HepG2 (cell line): Measurements from ENCODE around the gene COL9A2. TPM values are rescaled to one million over a fixed set of nuclear protein-coding genes. Genes with fewer than 3 reads are reported as not detected.

Source experiments
- ADNP ChIP-seq: sonication (generic); formaldehyde crosslinking; IDR thresholded peaks from 2 replicates; pipeline ENCODE4 v1.4.0; 2020; ENCODE audit warnings: missing genetic modification reagents
- ARID5B ChIP-seq: IDR thresholded peaks from 2 replicates; pipeline ENCODE4 v1.4.0; 2020; ENCODE audit warnings: mild to moderate bottlenecking, missing genetic modification reagents
- ATF7 ChIP-seq, 2 experiments: fragments of 450-650 bp in 1 of 2; sonication (generic) in 1 of 2; formaldehyde crosslinking in 1 of 2; IDR thresholded peaks; 2 replicates each; pipeline versions ENCODE4 v1.4.0 to v1.6.1; 2016 to 2020; ENCODE audit warnings: antibody characterized with exemption in 1 of 2, mild to moderate bottlenecking in 1 of 2, missing genetic modification reagents in 1 of 2
- CHCHD3 ChIP-seq: sonication (generic); formaldehyde crosslinking; IDR thresholded peaks from 2 replicates; pipeline ENCODE4 v1.8.0; 2022; ENCODE audit warnings: mild to moderate bottlenecking, missing genetic modification reagents, moderate library complexity
- KLF6 ChIP-seq: IDR thresholded peaks from 2 replicates; pipeline ENCODE4 v1.8.0; 2016; ENCODE audit warnings: missing biosample characterization, missing genetic modification reagents
- MXI1 ChIP-seq: IDR thresholded peaks from 3 replicates; pipeline ENCODE4 v1.6.1; 2012; ENCODE audit warnings: low read depth, low read length, inconsistent platforms, borderline replicate concordance
- MYPOP ChIP-seq: sonication (generic); formaldehyde crosslinking; IDR thresholded peaks from 2 replicates; pipeline ENCODE4 v1.8.1; 2023; ENCODE audit warnings: mild to moderate bottlenecking, moderate library complexity, missing genetic modification reagents
- NR0B2 ChIP-seq: sonication (generic); formaldehyde crosslinking; IDR thresholded peaks from 2 replicates; pipeline ENCODE4 v1.4.0; 2020; ENCODE audit warnings: mild to moderate bottlenecking, missing genetic modification reagents
- RXRA ChIP-seq: sonication (generic); formaldehyde crosslinking; IDR thresholded peaks from 2 replicates; pipeline ENCODE4 v1.5.1; 2020; ENCODE audit warnings: missing genetic modification reagents
- SKI ChIP-seq: fragments of 450-650 bp; IDR thresholded peaks from one replicate; pipeline ENCODE4 v1.6.1; 2018; ENCODE audit warnings: mild to moderate bottlenecking; ENCODE audit not compliant: partially characterized antibody
- THAP11 ChIP-seq: IDR thresholded peaks from 2 replicates; pipeline ENCODE4 v1.6.1; 2016; ENCODE audit warnings: missing biosample characterization, missing genetic modification reagents
- THAP7 ChIP-seq: sonication (generic); formaldehyde crosslinking; IDR thresholded peaks from 2 replicates; pipeline ENCODE4 v1.8.1; 2023; ENCODE audit warnings: mild to moderate bottlenecking, missing genetic modification reagents
- ZFAT ChIP-seq: sonication (generic); formaldehyde crosslinking; conservative IDR thresholded peaks from 2 replicates; pipeline ENCODE4 v1.8.1; 2023; ENCODE audit warnings: missing genetic modification reagents, inconsistent platforms
- ZNF331 ChIP-seq: sonication (generic); formaldehyde crosslinking; IDR thresholded peaks from 2 replicates; pipeline ENCODE4 v1.4.0; 2020; ENCODE audit warnings: missing genetic modification reagents
- ZNF451 ChIP-seq: sonication (generic); formaldehyde crosslinking; IDR thresholded peaks from 2 replicates; pipeline ENCODE4 v1.5.0; 2020; ENCODE audit warnings: mild to moderate bottlenecking, missing genetic modification reagents
- ZNF543 ChIP-seq: sonication (generic); formaldehyde crosslinking; IDR thresholded peaks from 2 replicates; pipeline ENCODE4 v1.4.0; 2020; ENCODE audit warnings: mild to moderate bottlenecking, missing genetic modification reagents
- ZNF598 ChIP-seq: sonication (generic); formaldehyde crosslinking; IDR thresholded peaks from 2 replicates; pipeline ENCODE4 v1.5.1; 2020; ENCODE audit warnings: mild to moderate bottlenecking, missing genetic modification reagents, borderline replicate concordance
- ZNF749 ChIP-seq: sonication (generic); formaldehyde crosslinking; IDR thresholded peaks from 2 replicates; pipeline ENCODE4 v1.8.0; 2022; ENCODE audit warnings: mild to moderate bottlenecking, missing genetic modification reagents, moderate library complexity, borderline replicate concordance
- ZNF770 ChIP-seq: sonication (generic); formaldehyde crosslinking; IDR thresholded peaks from 2 replicates; pipeline ENCODE4 v1.5.0; 2020; ENCODE audit warnings: mild to moderate bottlenecking, missing genetic modification reagents
- ZNF777 ChIP-seq: sonication (generic); formaldehyde crosslinking; IDR thresholded peaks from 2 replicates; pipeline ENCODE4 v1.4.0; 2020; ENCODE audit warnings: missing genetic modification reagents
- polyA plus RNA-seq, 8 experiments: library from polyadenylated mRNA; depleted of rRNA in 3 of 8; stranded (reverse) in 7 of 8; unstranded in 1 of 8; fragments of >200 nt; fragmentation: Illumina TruSeq in 4 of 8; extraction: Trizol in 4 of 8; gene quantifications; 2 replicates each; pipeline versions ENCODE4 v1.2.1 to v1.2.3, GENCODE V29; 2011 to 2016; ENCODE audit warnings: low read depth in 4 of 8, missing spikeins in 1 of 8, mixed read lengths in 1 of 8; ENCODE audit not compliant: insufficient read depth in 1 of 8
- total RNA-seq, 5 experiments: library from RNA; depleted of rRNA; stranded (reverse); fragments of >200 nt; fragmentation: Illumina TruSeq; extraction: Trizol; gene quantifications; 2 replicates each; pipeline ENCODE4 v1.2.3, GENCODE V29; 2016; ENCODE audit warnings: low read depth in 1 of 5

The COL9A2 gene
- total and polyA plus RNA-seq, 2 of the 13 experiments (the other 11 are each of a cell fraction or from before 2014, with no cell fraction given): 20.2 to 26.9 TPM

- peak; percentile 78; the same call in 1 of the 2 replicates for TF ChIP-seq CHCHD3 (CRISPR knock-in tag)
- TF ChIP-seq ZNF543: peak; percentile 44; the same call in 1 of the 2 replicates
- peak; percentile 33; the same call in 1 of the 2 replicates for TF ChIP-seq NR0B2 (CRISPR knock-in tag)
- 0 out of 2 replicates have a peak, but pooled peaks have one; percentile 8 for TF ChIP-seq ZNF749 (CRISPR knock-in tag)
- peak; percentile 16; the same call in 1 of the 2 replicates for TF ChIP-seq ZNF331 (CRISPR knock-in tag)
- TF ChIP-seq SKI: peak; percentile 82
- 0 out of 2 replicates have a peak, but pooled peaks have one; percentile 46 for TF ChIP-seq THAP7 (CRISPR knock-in tag)
- peak; percentile 36; the same call in 1 of the 3 replicates for TF ChIP-seq MXI1
- TF ChIP-seq ADNP (CRISPR knock-in tag): 0 out of 2 replicates have a peak, but pooled peaks have one; percentile 67
- no peak for TF ChIP-seq ZFAT (CRISPR knock-in tag)
- peak; percentile 34; the same call in 1 of the 2 replicates for TF ChIP-seq THAP11
- peak; percentile 90; the same call in 1 of the 2 replicates for TF ChIP-seq ZNF770
- TF ChIP-seq ZNF451 (CRISPR knock-in tag): peak; percentile 68; the same call in 1 of the 2 replicates
- 0 out of 2 replicates have a peak, but pooled peaks have one; percentile 9 for TF ChIP-seq ARID5B (CRISPR knock-in tag)
- TF ChIP-seq KLF6 (CRISPR knock-in tag): 0 out of 2 replicates have a peak, but pooled peaks have one; percentile 20
- TF ChIP-seq ZNF598 (CRISPR knock-in tag): 0 out of 2 replicates have a peak, but pooled peaks have one; percentile 35
- peak; percentile 52; the same call in 1 of the 2 replicates for TF ChIP-seq MYPOP (CRISPR knock-in tag)
- TF ChIP-seq RXRA: peak; percentile 77
- TF ChIP-seq ZNF777 (CRISPR knock-in tag): peak; percentile 92
- TF ChIP-seq ATF7 (IDR thresholded peaks at IDR 0.05): no peak
- no peak for TF ChIP-seq ATF7 (CRISPR knock-in tag; IDR thresholded peaks at IDR 0.05)
Measured at GRCh38 chr1:40316595-40317393, at the start of gene COL9A2 (continued).
